ENCODE data around the gene FTO.

The FTO gene

DNA sequence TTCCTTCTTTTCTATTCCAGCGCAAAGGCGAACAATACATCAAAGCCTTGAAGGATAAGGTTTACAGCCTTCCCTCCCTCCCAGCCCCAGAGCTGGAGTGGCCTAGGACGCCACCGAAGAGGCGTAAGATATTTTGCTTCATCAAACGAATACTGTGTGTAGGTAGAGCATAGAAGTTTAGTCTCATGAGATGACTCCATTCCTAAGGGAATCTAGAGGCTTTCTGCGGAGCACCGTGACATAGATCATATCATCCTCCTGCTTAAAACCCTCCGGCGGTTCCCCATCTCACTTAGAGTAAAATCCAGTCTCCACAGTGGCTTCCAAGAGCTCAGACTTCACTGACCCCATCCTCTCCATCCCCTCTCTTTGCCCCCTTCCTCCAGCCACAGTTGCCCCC is 390.7 kb downstream of the FTO start:
- no peak for DNase-seq (ENCODE audit: low spot score)

DNA sequence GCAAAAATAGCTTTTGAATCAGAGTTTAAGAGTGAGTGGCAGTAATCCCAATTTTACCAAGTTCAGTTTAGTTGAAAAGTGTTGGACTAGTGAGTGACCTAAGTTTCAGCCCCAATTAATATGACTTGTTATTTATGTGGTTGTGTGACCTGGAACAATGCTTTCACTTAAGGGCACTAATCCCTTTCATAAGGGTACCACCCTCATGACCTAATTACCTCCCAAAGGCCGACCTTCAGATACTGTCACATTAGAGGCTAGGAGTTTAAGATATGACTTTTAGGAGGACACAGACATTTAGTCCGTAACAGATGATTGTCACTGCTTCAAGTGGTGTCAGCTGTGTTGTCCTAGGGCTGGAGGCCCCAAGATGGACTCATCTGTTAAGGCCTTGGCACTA is 392.7 kb downstream of the FTO start:
- DNase-seq (ENCODE audit: low spot score) = no peak

DNA sequence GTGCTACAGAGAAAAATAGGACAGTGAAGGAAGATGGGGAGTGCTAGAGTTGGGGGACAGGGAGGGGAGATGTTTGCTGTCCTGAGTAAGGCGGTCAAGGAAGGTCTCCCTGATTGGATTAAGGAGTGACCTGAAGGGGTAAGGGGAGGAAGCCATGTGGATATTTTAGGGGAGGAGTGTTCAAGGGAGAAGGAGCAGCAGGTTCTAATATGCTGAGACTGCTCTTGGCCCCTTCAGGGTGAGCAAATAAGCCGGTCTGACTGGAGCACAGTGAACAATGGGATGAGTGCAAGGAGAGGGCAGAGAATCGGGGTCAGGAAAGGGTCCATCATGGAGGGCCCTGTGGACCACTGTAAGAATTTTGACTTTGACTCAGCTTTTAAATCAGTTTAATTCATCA is 393.8 kb downstream of the FTO start:
- DNase-seq (ENCODE audit: low spot score) = no peak

DNA sequence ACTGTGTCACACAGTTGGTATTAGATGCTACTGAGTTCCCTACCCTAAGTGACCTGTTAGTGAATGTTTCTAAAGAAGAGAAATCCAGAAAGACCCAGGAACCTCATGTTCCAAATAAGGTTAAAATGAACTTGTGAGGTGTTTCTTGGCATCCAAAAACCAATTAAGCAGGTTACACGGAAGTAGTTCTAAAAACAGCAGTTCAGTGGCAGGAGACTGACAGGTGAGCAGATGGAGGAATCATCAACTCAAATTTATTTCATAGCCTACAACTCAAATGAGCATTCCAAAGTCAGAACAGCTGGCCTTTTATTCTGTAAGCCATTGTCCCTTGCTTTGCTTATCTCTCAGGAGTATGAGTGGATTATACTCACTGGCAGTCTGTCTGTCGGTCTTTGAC is 394.3 kb downstream of the FTO start:
- no peak for DNase-seq (ENCODE audit: low spot score)

DNA sequence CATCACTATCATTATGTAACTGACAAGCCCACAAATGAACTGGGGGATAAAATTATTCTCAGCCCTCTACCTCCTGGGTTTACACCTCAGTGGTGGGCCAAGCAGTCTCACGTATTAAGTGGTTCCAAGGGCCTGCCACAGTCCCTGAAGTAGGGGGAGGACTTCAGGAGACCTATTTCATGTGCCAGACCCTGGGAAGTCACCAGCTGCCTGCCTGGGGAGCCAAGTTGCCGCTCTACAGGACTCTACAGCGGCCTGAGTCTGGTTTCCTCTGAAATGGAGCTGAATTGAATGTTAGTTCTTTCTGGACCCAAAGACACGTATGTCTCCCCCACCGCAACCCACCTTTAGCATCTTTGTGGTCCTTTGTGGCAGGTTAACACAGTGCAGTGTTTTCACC is 395.7 kb downstream of the FTO start:
- no peak for DNase-seq (ENCODE audit: low spot score)

DNA sequence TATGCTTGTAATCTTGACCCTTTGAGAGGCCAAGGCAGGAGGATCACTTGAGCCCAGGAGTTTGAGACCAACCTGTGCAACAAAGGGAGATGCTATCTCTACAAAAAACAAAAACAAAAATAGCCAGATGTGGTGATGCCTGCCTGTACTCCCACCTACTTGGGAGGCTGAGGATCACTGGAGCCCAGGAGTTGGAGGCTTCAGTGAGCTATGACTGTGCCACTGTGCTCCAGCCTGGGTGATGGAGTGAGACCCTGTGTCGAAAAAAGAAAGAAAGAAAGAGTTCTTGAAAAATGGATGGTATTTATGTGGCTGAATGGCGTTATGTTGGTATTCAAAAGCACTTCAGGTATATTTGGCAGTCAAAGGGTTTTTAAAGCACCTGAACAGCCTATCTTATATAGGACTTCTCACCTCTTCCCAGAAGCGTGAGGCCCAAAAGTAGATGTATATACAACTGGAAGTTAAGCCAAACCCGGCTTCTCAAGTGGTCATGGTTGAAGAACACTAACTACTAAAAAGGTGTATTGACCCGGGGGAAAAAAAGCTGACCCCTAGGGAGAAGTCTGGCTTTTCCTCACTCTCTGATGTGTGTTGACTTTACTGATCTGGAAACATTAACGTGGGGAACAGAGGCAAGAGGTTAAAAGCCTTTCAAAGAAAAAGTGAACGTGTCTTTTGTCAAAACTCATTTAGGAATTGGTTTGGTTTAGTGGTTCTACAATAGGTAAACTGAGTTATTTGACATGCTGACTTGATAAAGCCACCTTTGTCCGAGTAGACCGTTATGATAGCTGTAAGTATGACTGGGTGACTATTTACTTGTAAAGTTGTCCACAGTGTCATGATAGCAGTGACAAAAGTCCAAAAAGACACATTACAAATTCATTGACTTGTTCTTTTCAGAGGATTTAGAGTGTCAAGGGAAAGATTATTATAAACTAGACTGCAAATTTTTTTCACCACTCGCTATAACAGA is 399.2 kb downstream of the FTO start:
- no peak for DNase-seq (ENCODE audit: low spot score)

DNA sequence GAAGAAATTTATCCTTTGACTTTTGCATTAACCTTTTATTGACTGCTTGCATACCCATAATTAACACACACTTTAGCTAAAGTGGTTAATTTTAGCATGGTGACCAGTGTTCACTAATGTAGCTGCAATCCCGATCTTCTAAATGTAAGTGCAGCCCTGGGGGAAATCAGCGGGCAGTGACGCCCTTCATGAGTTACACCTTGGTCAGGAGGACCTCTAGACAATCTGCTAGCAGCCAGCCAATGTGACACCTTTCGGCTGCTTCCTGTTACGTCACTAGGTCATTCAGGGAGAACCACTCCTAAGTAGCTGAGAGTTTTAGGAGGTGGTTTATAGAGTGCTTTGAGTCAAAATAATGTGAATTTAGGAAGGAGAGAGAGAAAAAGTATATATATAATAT is 402.1 kb downstream of the FTO start:
- no peak for DNase-seq (ENCODE audit: low spot score)

DNA sequence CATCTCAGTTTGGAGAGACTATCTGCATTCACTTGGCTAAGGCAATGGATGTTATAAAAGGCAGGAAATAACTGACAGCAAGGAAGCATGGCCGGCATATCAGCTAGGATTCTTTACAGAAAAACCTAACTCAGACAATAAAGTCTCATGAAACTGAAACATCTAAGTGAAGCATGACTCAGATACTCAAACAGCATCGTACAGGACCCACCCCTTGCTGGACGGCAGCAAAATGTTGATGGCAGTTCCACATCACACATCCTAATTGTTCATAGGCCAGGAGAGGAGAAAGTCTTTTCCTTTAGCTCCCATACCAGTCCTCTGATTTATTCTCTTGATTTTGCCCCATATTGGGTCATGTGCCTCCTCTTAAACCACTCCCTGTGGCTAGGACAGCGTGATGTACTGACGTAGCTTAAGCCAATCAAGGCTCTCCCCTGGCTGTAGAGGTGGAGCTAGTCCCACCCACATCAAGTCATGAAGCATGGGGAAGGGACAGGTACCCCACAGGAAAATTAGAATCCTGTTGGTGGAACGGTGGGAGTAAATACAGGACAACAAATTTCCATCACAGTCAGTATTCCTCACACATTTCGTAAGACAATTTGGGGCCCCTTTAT is 403.7 kb downstream of the FTO start:
- DNase-seq (ENCODE audit: low spot score) = peak; percentile 42

DNA sequence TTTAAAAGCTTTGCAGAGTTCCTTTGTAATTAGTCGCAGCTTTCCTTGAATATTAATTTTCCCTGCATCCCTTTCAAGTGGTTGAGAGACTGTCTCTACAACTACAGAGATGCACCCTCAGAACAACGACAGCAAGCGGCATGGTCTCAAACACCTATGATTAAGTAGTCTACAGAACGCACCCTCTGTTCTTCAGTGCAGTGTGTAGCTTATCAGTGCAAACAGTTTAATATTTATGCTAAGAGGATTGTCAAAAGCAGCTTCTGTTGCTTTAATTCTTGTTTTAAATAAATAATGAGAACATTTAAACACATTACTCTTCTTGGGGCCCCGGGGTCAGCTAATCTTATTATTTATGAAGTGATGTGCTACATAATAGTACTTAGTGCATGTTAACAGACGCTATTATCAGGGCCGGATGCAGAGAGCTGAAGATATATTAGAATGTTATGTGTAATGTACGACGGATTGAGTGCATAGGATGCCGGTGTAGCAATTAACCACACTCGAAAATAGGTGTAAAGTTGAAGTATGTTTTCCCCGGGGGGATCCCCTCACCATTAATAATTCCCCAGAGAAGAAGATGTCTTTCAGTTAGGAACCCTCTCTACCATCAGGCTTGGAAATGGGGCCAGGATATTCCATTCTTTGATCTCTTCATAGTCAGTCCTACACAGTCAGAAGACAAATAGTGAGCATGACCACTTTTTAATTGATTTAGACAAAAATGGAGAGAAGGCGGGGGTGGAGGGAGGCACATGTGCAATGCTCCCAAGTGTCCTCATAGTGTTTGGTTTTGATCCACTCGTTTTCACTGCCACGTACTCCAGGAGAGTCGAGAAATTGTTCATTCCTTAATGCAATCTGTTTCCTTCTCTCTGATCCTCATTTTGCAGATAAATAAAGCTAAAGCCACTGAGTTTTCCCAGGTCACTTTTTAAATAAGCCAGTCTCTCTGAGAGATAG is 406.3 kb downstream of the FTO start:
- DNase-seq (ENCODE audit: low spot score) = no peak

DNA sequence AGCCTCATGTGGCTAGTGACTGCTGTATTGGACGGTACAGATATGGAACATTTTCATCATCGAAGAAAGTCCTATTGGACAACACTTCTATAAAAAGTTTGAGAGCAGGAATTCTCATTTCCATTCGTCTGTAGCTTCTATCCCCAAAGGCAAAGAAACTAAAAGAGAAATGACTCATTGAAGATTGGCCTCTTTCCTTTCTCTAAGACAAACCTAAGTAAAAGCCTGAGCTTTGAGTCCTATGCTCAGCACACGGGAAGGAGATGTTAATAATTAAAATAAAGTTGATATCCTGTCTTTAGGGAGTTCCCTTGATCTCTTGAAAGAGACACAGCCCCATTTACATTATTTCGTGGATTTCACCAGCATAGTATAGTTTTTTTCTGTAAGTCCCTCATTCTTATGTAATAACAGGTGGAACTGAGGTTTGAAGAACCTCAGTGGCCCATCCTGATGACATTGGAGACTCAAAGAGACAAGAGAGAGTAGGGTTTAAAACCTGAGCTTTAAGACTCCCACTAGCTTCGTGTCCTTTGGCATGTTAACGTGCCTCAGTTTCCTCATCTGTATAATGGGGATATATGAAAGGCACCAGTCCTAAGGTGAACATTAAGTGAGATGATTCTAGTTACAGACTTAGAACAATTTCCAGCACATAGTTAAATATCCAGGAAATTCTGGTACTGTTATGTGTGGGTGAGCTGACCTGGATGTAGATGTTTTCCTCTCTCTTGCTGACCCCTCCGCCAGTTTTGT is 408.7 kb downstream of the FTO start:
- DNase-seq (ENCODE audit: low spot score) = no peak

DNA sequence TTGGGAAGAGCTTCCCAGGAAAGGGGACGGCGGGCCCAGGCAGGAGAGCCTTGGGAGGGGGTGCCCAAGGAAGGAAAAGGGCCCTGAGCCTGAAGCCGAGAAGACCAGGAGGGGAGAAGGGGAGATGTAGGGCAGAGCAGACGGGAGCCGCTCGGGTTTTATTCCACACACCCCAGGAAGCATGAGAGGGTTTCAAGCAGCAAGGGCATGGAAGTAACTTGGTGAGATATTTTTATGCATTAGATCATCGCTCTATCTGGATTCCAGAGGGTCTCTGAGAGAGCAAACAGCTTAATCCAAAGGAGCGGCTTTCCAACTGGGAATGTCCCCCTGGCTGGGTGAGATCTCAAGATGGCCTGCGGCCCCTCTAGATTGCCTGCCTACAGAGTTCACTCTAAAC is 411.6 kb downstream of the FTO start:
- DNase-seq (ENCODE audit: low spot score) = no peak

DNA sequence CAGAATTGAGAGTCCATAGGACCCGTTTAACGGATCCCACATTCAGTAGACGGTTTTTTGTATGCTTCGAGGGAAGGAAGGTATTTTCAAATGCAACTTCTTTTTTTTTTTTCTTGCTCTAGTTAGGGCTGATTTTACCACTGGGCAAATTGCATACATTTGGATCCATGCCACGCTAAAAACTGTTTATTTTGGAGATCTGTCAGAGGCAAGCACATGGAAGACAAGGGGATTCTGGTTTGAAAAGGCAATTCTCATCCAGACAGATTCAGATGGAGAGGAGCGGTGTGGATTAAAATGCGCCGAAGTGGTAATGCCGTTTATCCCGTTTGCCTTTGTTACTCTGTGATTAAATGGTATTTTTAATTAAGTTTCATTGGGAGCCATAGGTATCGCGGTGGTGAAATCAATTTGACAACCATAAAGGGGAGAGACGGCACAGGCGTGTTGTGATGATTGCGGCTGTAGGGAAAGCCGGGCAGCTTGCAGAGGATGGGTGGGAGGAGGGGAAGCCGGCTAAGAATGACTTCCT is 412.2 kb downstream of the FTO start:
- no peak for DNase-seq (ENCODE audit: low spot score)

DNA sequence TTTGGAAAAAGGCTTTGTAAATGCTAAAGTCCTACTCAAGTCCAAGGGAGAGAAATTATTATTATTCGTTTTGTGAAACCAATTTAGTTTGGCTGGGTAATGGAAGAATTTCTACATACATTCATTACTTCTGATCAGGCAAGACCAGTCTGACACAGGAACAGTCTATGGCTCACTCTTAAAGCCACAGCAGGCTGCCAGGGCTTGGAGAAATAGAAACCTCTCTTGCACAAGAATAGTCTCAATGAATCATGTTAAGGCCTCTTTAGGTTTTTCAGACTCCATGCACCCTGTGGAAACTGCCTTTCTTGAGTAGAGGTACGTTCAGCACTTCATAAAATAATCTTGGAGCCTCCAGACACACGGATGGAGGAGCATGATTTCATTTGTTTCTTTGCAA is 414.9 kb downstream of the FTO start:
- no peak for DNase-seq (ENCODE audit: low spot score)

DNA sequence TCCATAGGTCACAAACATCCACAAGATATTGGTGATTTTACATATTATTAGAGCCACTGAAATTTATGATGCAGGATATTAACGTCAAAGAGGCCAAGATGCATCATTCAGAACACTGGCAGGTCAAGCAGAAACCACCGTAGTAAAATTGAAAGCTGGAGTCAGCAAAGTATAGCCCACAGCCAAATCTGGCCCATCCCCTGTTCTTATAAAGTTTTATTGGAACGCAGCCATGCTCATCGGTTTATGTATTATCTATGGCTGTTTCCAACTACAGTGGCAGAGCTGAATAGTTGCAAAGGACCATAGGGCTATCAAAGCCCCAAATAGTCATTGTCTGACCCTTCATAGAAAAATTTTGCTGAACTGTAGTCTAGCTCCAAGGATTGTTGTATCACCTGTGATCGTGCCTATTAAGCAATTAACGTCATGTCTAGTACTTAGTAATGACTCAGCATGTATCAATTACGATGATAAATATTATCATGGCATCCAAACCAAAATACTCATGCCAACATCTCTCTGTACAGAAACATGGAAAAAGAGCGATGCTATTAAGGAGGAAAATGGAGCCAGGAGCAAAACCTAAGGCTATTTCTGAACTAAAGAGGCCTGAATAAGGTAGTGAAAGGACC is 417.0 kb downstream of the FTO start:
- no peak for DNase-seq (ENCODE audit: low spot score)

DNA sequence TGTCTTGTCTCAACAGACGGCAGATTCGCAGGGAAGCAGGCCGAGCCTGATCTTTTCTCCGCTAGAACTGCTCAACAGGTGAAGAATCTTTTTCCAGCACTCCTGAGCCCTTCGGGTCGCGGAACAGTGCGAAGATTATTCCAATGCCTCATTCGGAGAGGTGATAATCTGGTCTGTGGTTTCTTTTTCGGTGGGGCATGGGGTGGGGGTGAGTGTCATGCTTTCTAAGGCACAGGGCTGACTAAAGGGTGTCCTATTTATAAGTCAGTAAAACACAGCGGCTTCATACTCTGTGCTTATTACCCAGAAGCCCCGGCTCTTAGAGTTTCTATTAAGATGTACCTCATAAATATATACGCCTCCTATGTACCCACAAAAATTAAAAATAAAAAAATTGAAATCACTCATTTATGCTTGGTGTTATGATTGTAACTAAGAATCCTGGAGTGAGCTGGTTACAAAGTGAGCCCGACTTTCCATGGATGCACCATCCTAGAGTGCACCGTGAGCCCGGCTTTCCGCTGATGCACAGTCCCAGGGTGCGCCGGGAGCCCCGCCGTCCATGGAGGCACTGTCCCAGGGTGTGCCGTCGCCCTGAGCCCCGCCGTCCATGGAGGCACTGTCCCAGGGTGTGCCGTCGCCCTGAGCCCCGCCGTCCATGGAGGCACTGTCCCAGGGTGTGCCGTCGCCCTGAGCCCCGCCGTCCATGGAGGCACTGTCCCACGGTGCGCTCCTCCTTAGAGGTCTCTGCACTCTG is 417.8 kb downstream of the FTO start:
- DNase-seq (ENCODE audit: low spot score) = no peak

DNA sequence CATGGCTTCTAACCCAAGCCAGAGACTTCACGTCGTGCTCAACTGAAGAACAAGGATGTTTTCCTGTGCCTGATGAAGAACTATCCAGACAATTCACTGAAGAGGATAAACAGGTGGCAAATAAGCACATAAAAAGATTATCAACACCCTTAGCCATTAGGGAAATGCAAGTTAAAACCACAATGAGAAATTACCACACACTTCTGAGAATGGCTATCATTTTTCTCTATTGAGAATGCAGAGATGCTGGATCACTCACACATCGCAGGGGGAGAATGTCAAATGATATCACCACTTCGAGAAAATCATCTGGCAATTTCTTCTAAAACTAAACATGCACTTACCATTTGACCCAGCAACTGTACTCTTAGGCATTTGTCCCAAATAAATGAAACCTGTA is 419.8 kb downstream of the FTO start:
- DNase-seq (ENCODE audit: low spot score) = no peak

DNA sequence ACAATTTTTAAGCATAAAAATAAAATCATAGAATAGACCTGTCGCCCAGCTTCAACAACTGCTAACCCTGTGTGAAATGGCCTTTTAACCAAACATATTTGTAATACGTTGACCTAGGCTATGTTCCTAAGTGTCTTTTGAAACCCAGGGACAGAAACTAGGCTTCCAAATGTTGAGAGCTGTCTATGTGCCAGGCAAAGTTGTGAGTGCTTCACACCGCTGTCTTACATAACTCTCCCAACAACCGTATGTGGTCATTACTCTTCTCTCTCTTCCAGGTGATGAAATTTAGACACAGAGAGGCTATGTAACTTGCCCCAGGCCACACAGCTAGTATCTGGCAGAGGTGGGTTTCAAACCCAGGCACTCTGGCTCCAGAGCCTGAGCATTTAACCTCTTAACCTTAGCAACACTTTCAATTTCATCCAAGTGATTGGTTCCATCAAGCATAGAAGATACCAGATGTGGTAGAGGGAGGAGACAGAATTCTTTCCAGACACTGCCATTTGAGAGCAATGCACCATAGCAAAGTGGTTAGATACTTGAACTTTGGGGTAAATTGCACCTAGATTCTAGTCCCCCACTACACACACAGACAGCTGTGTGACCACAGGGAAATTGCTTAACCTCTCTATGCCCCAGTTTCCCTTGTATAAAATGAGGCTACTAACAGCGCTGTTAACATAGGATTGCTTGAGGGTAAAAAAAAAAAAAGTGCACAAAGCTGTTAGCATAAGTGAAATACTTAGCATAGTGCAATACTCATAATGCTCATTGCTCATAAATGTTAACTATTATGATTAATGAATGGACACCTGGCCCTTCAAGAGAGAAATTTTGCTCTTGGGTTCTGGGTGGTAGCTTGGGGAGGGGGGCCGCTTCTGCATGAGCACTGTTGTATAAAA is 422.0 kb downstream of the FTO start:
- DNase-seq (ENCODE audit: low spot score) = no peak

DNA sequence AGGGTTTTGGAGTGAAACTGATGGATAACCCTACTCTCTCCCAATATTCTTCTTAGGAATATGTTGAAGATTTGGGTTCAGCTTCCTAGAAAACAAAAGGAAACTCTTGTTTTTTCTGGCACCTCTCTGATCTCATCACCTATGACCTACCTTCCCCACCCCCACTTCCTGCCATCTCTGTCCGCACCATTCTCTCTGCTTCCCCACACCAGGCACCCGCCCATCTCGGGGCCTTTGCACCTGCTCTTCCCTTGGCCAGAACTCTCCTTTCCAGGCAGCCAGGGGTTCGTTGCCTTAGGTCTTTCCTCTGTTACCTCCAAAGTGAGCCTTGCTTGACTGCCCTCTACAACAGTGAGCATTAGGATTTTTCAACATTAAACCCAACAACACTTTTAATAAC is 423.0 kb downstream of the FTO start:
- DNase-seq (ENCODE audit: low spot score) = no peak

DNA sequence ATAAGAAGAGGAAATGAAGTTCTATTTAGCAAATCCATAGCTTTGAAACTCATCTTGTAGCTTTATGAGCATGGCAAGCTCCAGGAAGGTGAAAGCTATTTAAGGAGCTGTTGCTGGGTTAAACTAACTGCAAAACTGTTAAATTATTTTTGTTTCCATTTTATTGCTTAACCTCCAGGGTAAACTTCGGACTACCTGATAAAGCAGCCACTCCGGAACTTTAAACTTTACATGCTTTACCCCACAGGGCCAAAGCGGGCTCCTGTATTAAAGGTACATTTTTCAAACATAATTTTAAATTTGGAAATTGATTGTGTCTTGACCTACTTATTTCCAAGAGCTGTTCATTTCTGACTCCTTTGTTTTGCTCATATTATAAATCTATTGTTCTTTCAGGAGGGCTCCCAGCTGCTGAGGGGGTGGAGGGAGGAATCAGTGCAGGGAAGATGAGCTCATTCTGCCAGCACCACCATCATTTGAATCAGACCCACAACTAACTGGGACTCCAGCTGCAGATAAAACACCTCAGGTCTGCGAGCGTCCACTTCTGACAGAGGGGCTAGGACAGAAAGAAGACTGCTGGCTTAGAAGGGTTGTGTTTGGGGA is 424.8 kb downstream of the FTO start:
- peak; percentile 15 for DNase-seq (ENCODE audit: low spot score)
